Hepatocyte (in vitro differentiated cells): ENCODE data around the gene HABP4. TPM values are rescaled to one million over a fixed set of nuclear protein-coding genes. Genes with fewer than 3 reads are reported as not detected.

Source experiments
- DNase-seq: peaks from one replicate; pipeline ENCODE4 v3.0.0-alpha.2; 2016; ENCODE audit warnings: low spot score
- H2AFZ ChIP-seq: fragments of 200-600 bp; sonication (generic); 2 replicates; pipeline ENCODE4 v1.6.0; 2016; ENCODE audit warnings: antibody characterized with exemption, mild to moderate bottlenecking
- H3K27ac ChIP-seq: fragments of 200-600 bp; sonication (generic); 2 replicates; pipeline ENCODE4 v1.5.1; 2016; ENCODE audit warnings: mild to moderate bottlenecking
- H3K27me3 ChIP-seq: fragments of 200-600 bp; sonication (generic); 2 replicates; pipeline ENCODE4 v1.6.1; 2016
- H3K36me3 ChIP-seq: fragments of 200-600 bp; sonication (generic); replicated peaks from 2 replicates; pipeline ENCODE4 v1.5.1; 2016; ENCODE audit warnings: low read depth; ENCODE audit not compliant: insufficient read depth
- H3K4me1 ChIP-seq: fragments of 200-600 bp; sonication (generic); 2 replicates; pipeline ENCODE4 v1.5.1; 2016; ENCODE audit warnings: mild to moderate bottlenecking, moderate library complexity; ENCODE audit not compliant: insufficient read depth
- H3K4me2 ChIP-seq: fragments of 200-600 bp; sonication (generic); 2 replicates; pipeline ENCODE4 v1.6.0; 2016
- H3K4me3 ChIP-seq: fragments of 200-600 bp; sonication (generic); 2 replicates; pipeline ENCODE4 v1.5.1; 2016; ENCODE audit warnings: mild to moderate bottlenecking
- H3K79me2 ChIP-seq: fragments of 200-600 bp; sonication (generic); 2 replicates; pipeline ENCODE4 v1.6.0; 2017; ENCODE audit warnings: mild to moderate bottlenecking
- H3K9me2 ChIP-seq: fragments of 200-600 bp; sonication (generic); replicated peaks from 2 replicates; pipeline ENCODE4 v1.6.0; 2017; ENCODE audit warnings: mild to moderate bottlenecking; ENCODE audit not compliant: insufficient read depth
- H3K9me3 ChIP-seq: fragments of 200-600 bp; sonication (generic); 2 replicates; pipeline ENCODE4 v1.5.1; 2016; ENCODE audit warnings: low read depth, mild to moderate bottlenecking
- H4K20me1 ChIP-seq: fragments of 200-600 bp; sonication (generic); 2 replicates; pipeline ENCODE4 v1.6.0; 2016; ENCODE audit warnings: mild to moderate bottlenecking; ENCODE audit not compliant: insufficient read depth, poor library complexity, severe bottlenecking
- CTCF ChIP-seq: fragments of 200-600 bp; sonication (generic); IDR thresholded peaks from 2 replicates; pipeline ENCODE4 v1.5.1; 2016; ENCODE audit warnings: antibody characterized with exemption, mild to moderate bottlenecking; ENCODE audit not compliant: poor library complexity
- EZH2 ChIP-seq: fragments of 200-600 bp; sonication (generic); IDR thresholded peaks from 2 replicates; pipeline ENCODE4 v1.6.1; 2016; ENCODE audit warnings: antibody characterized with exemption, mild to moderate bottlenecking, borderline replicate concordance
- EZH2phosphoT487 ChIP-seq: fragments of 200-600 bp; sonication (generic); IDR thresholded peaks from one replicate; pipeline ENCODE4 v1.6.1; 2018; ENCODE audit warnings: antibody characterized with exemption, mild to moderate bottlenecking, low read depth, moderate library complexity; ENCODE audit not compliant: unreplicated experiment, severe bottlenecking
- WGBS: methylation state at CpG from one replicate; pipeline ENCODE4 v1.1.6; 2016; ENCODE audit warnings: low lambda C conversion rate; ENCODE audit errors: missing lambda C conversion rate; 5-methylcytosine and 5-hydroxymethylcytosine counted together
- polyA plus RNA-seq: library from polyadenylated mRNA; unstranded; fragments of >200 nt; fragmentation: Nextera tagmentation; extraction: Ambion mirVana; gene quantifications from 2 replicates; pipeline ENCODE4 v1.2.1, GENCODE V29; 2016
- total RNA-seq: library from RNA; depleted of rRNA; stranded (reverse); fragments of >200 nt; gene quantifications from 2 replicates; pipeline ENCODE4 v1.2.3, GENCODE V29; 2014

The HABP4 gene
- total and polyA plus RNA-seq, 2 experiments from 2014 or later, result 13.1 to 24.8 TPM

GRCh38 chr9:96522366-96522765 lies 72.4 kb downstream of the HABP4 start:
- Histone ChIP-seq H3K4me2 (no peak overlapping the region), H3K79me2 (no peaks in the 10 kb centered on the region), H3K27me3 (no peaks in the 10 kb centered on the region), H3K4me3 (no peak overlapping the region), H3K9me3 (no peaks in the 10 kb centered on the region), H3K4me1 (no peaks in the 10 kb centered on the region), H4K20me1 (no peaks in the 10 kb centered on the region), H3K9me2 (no peaks in the 10 kb centered on the region), H2AFZ (no peak overlapping the region), H3K27ac (no peak overlapping the region), H3K36me3 (no peaks in the 10 kb centered on the region)
- DNase-seq, result no peak
- 87% methylated on average over 4 of the region's 4 CpGs for WGBS
- no peak for TF ChIP-seq CTCF
- TF ChIP-seq EZH2, result no peak
- TF ChIP-seq EZH2phosphoT487, result no peak

- Histone ChIP-seq H3K4me3 (no peak overlapping the region), H3K9me3 (no peaks in the 10 kb centered on the region), H3K27ac (no peak overlapping the region), H3K79me2 (no peaks in the 10 kb centered on the region), H3K4me2 (no peak overlapping the region), H4K20me1 (no peaks in the 10 kb centered on the region), H3K4me1 (no peaks in the 10 kb centered on the region), H3K36me3 (no peaks in the 10 kb centered on the region), H3K27me3 (no peaks in the 10 kb centered on the region), H3K9me2 (no peaks in the 10 kb centered on the region), H2AFZ (no peak overlapping the region)
- DNase-seq, result no peak
- TF ChIP-seq EZH2phosphoT487 (no peak), CTCF (no peak), EZH2 (no peak)
- 95% methylated on average over 7 of the region's 7 CpGs for WGBS
Measured at GRCh38 chr9:96523374-96523773, 73.4 kb downstream of the HABP4 start.

- H4K20me1 ChIP-seq, result no peaks in the 10 kb centered on the region
- no peaks in the 10 kb centered on the region for H3K4me1 ChIP-seq
- no peak for TF ChIP-seq CTCF
- TF ChIP-seq EZH2, result no peak
- no peak for TF ChIP-seq EZH2phosphoT487
- H3K79me2 ChIP-seq, result no peaks in the 10 kb centered on the region
- H3K9me2 ChIP-seq, result no peaks in the 10 kb centered on the region
- no peak overlapping the region for H3K27ac ChIP-seq
- WGBS, result 91% methylated on average over 7 of the region's 7 CpGs
- no peak overlapping the region for H2AFZ ChIP-seq
- H3K27me3 ChIP-seq, result no peaks in the 10 kb centered on the region
- no peaks in the 10 kb centered on the region for H3K9me3 ChIP-seq
- DNase-seq, result no peak
- H3K36me3 ChIP-seq, result no peaks in the 10 kb centered on the region
- H3K4me3 ChIP-seq, result no peak overlapping the region
- H3K4me2 ChIP-seq, result no peak overlapping the region
Measured at GRCh38 chr9:96524045-96524444, 74.1 kb downstream of the HABP4 start.

GRCh38 chr9:96524764-96525163 lies 74.8 kb downstream of the HABP4 start:
- Histone ChIP-seq H4K20me1 (no peaks in the 10 kb centered on the region), H3K36me3 (no peaks in the 10 kb centered on the region), H3K9me2 (no peaks in the 10 kb centered on the region), H3K4me2 (no peak overlapping the region), H3K27me3 (no peaks in the 10 kb centered on the region), H3K27ac (no peak overlapping the region), H3K4me1 (no peaks in the 10 kb centered on the region), H3K4me3 (no peak overlapping the region), H3K9me3 (no peaks in the 10 kb centered on the region), H3K79me2 (no peaks in the 10 kb centered on the region), H2AFZ (no peak overlapping the region)
- no peak for TF ChIP-seq EZH2phosphoT487
- TF ChIP-seq EZH2, result no peak
- no peak for TF ChIP-seq CTCF
- DNase-seq, result no peak
- 95% methylated on average over 2 of the region's 2 CpGs for WGBS
